OCI-LY1 (cell line): ENCODE data around the gene SUV39H2.

ENCODE experiments used
- H2AFZ ChIP-seq: fragments of 200-600 bp; sonication (generic), shearing (Covaris generic); 2 replicates; pipeline ENCODE4 v1.6.0; 2014; ENCODE audit warnings: antibody characterized with exemption, mild to moderate bottlenecking, low read length
- H3F3A ChIP-seq: fragments of 200-600 bp; sonication (generic), shearing (Covaris generic); 2 replicates; pipeline ENCODE4 v1.6.0; 2014; ENCODE audit warnings: mild to moderate bottlenecking, antibody characterized with exemption, low read length, moderate library complexity; ENCODE audit not compliant: insufficient read depth
- H3K27ac ChIP-seq: fragments of 200-600 bp; sonication (generic); 2 replicates; pipeline ENCODE4 v1.5.1; 2014; ENCODE audit warnings: low read length, mixed run types, mild to moderate bottlenecking, low read depth; ENCODE audit not compliant: poor library complexity, severe bottlenecking
- H3K27me3 ChIP-seq: fragments of 200-600 bp; sonication (generic); 2 replicates; pipeline ENCODE4 v1.6.0; 2014; ENCODE audit warnings: antibody characterized with exemption, mild to moderate bottlenecking, low read length, moderate library complexity; ENCODE audit not compliant: insufficient read depth
- H3K36me3 ChIP-seq: fragments of 200-600 bp; sonication (generic); 2 replicates; pipeline ENCODE4 v1.6.1; 2014; ENCODE audit warnings: mild to moderate bottlenecking, antibody characterized with exemption, low read length, moderate library complexity, mixed read lengths; ENCODE audit not compliant: insufficient read depth
- H3K4me1 ChIP-seq: fragments of 200-600 bp; sonication (generic); 2 replicates; pipeline ENCODE4 v1.5.1; 2014; ENCODE audit warnings: mild to moderate bottlenecking, low read length, moderate library complexity; ENCODE audit not compliant: insufficient read depth, severe bottlenecking
- H3K4me2 ChIP-seq: fragments of 200-600 bp; sonication (generic), shearing (Covaris generic); 2 replicates; pipeline ENCODE4 v1.6.1; 2014; ENCODE audit warnings: low read length
- H3K4me3 ChIP-seq: fragments of 200-600 bp; sonication (generic); 2 replicates; pipeline ENCODE4 v1.5.1; 2014; ENCODE audit warnings: low read length, low read depth, mild to moderate bottlenecking, mixed read lengths; ENCODE audit not compliant: poor library complexity, severe bottlenecking
- H3K79me2 ChIP-seq: fragments of 200-600 bp; shearing (Covaris generic); 2 replicates; pipeline ENCODE4 v1.6.1; 2016; ENCODE audit warnings: mixed run types, low read length, mixed read lengths; ENCODE audit not compliant: insufficient read depth
- H3K9ac ChIP-seq: fragments of 200-600 bp; sonication (generic), shearing (Covaris generic); 2 replicates; pipeline ENCODE4 v1.6.1; 2014; ENCODE audit warnings: mild to moderate bottlenecking, low read length, mixed read lengths
- H3K9me2 ChIP-seq: fragments of 200-600 bp; sonication (generic), shearing (Covaris generic); 2 replicates; pipeline ENCODE4 v1.6.1; 2014; ENCODE audit warnings: low read depth, mild to moderate bottlenecking, low read length, mixed read lengths
- H3K9me3 ChIP-seq: fragments of 200-600 bp; shearing (Covaris generic); 2 replicates; pipeline ENCODE4 v1.6.1; 2014; ENCODE audit warnings: low read length, mixed read lengths
- H4K20me1 ChIP-seq: fragments of 200-600 bp; sonication (generic), shearing (Covaris generic); 2 replicates; pipeline ENCODE4 v1.6.0; 2016; ENCODE audit warnings: mild to moderate bottlenecking, low read length; ENCODE audit not compliant: insufficient read depth
- EZH2 ChIP-seq: fragments of 200-600 bp; sonication (generic), shearing (Covaris generic); IDR thresholded peaks from 2 replicates; pipeline ENCODE4 v1.8.0; 2017; ENCODE audit warnings: borderline replicate concordance, mixed run types, mild to moderate bottlenecking, antibody characterized with exemption, low read length, moderate library complexity, mixed read lengths
- TF ChIP-seq, protein P1 (sequence below): fragments of 200-600 bp; sonication (generic), shearing (Covaris generic); IDR thresholded peaks from 2 replicates; pipeline ENCODE4 v1.5.1; 2017; ENCODE audit warnings: mild to moderate bottlenecking, antibody characterized with exemption, low read length, moderate library complexity, mixed read lengths

Gene SUV39H2

DNA sequence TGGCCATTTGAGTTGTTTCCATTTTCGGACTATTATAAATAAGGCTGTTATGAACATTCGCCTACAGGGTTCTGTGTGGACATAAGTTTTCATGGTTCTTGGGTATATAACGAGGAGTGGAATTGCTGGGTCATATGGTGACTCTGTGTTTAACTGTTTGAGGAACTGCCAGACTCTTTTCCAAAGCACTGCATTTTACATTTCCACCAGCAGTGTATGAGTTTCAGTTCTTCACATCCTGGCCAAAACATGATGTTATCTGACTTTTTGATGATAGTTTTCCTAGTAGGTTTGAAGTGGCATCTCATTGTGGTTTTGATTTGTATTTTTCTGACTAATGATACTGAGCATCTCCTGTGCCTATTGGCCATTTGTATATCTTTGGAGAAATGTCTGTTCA, 5.4 kb downstream of the SUV39H2 start:
- Histone ChIP-seq H3K4me2 (no peak overlapping the region), H3F3A (no peaks in the 10 kb centered on the region), H3K9me3 (no peaks in the 10 kb centered on the region), H3K79me2 (peaks cover 84% of the 10 kb centered on the region), H3K9me2 (no peaks in the 10 kb centered on the region), H4K20me1 (no peaks in the 10 kb centered on the region), H3K4me1 (peaks cover 17% of the 10 kb centered on the region), H3K36me3 (peaks cover 58% of the 10 kb centered on the region), H3K27me3 (no peaks in the 10 kb centered on the region), H3K9ac (no peak overlapping the region), H3K4me3 (no peak overlapping the region), H3K27ac (no peak overlapping the region), H2AFZ (no peak overlapping the region)
- TF ChIP-seq EZH2 = no peak
- TF ChIP-seq, protein P1, sequence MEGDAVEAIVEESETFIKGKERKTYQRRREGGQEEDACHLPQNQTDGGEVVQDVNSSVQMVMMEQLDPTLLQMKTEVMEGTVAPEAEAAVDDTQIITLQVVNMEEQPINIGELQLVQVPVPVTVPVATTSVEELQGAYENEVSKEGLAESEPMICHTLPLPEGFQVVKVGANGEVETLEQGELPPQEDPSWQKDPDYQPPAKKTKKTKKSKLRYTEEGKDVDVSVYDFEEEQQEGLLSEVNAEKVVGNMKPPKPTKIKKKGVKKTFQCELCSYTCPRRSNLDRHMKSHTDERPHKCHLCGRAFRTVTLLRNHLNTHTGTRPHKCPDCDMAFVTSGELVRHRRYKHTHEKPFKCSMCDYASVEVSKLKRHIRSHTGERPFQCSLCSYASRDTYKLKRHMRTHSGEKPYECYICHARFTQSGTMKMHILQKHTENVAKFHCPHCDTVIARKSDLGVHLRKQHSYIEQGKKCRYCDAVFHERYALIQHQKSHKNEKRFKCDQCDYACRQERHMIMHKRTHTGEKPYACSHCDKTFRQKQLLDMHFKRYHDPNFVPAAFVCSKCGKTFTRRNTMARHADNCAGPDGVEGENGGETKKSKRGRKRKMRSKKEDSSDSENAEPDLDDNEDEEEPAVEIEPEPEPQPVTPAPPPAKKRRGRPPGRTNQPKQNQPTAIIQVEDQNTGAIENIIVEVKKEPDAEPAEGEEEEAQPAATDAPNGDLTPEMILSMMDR = no peak

GRCh38 chr10:14889318-14889717, 10.7 kb downstream of the SUV39H2 start:
- Histone ChIP-seq H3K4me2 (no peak overlapping the region), H3K9me2 (no peaks in the 10 kb centered on the region), H3K4me3 (no peak overlapping the region), H3K9me3 (no peaks in the 10 kb centered on the region), H2AFZ (no peak overlapping the region), H3K27ac (no peak overlapping the region), H3K4me1 (peaks cover 10% of the 10 kb centered on the region), H4K20me1 (no peaks in the 10 kb centered on the region), H3K36me3 (peaks cover 33% of the 10 kb centered on the region), H3F3A (no peaks in the 10 kb centered on the region), H3K79me2 (peaks cover 81% of the 10 kb centered on the region), H3K9ac (no peak overlapping the region), H3K27me3 (no peaks in the 10 kb centered on the region)
- no peak for TF ChIP-seq EZH2
- TF ChIP-seq, protein P1 = peak; percentile 51; the same call in 1 of the 2 replicates

- H3K36me3 ChIP-seq = peaks cover 17% of the 10 kb centered on the region
- H3K4me3 ChIP-seq = no peak overlapping the region
- no peak overlapping the region for H3K27ac ChIP-seq
Observed at GRCh38 chr10:14891151-14891550, 12.5 kb downstream of the SUV39H2 start.

More at GRCh38 chr10:14891151-14891550, 12.5 kb downstream of the SUV39H2 start:
- Histone ChIP-seq H3K9me2 (no peaks in the 10 kb centered on the region), H3K9me3 (no peaks in the 10 kb centered on the region), H3K27me3 (no peaks in the 10 kb centered on the region), H3K9ac (no peak overlapping the region), H3K4me1 (peaks cover 10% of the 10 kb centered on the region), H3K4me2 (no peak overlapping the region), H4K20me1 (no peaks in the 10 kb centered on the region), H3K79me2 (peaks cover 78% of the 10 kb centered on the region), H2AFZ (no peak overlapping the region), H3F3A (no peaks in the 10 kb centered on the region)
- TF ChIP-seq, protein P1 = no peak
- no peak for TF ChIP-seq EZH2
